Memory B cell (primary cell): ENCODE data around the gene AK3.

ENCODE experiments used
- ATAC-seq: fragments of 150-1000 bp; cut with Tn5 transposase; 2 replicates; pipeline ENCODE4 v1.10.0; 2021; ENCODE audit warnings: low read depth, mild to moderate bottlenecking, moderate library complexity
- DNase-seq, 2 donors: peaks; one replicate each; pipeline ENCODE4 v3.0.0; 2022; ENCODE audit warnings: low spot score in 2 of 2
- H3K27ac Mint-ChIP-seq: one replicate; pipeline ENCODE4 v1.8.0; 2022; ENCODE audit warnings: mild to moderate bottlenecking, moderate library complexity, mixed read lengths
- H3K27me3 Mint-ChIP-seq: one replicate; pipeline ENCODE4 v1.8.0; 2022; ENCODE audit warnings: mixed read lengths
- H3K36me3 Mint-ChIP-seq: one replicate; pipeline ENCODE4 v1.8.0; 2022; ENCODE audit warnings: mild to moderate bottlenecking, mixed read lengths
- H3K4me1 Mint-ChIP-seq: one replicate; pipeline ENCODE4 v1.8.0; 2022; ENCODE audit warnings: mixed read lengths
- H3K4me3 Mint-ChIP-seq: one replicate; pipeline ENCODE4 v1.8.0; 2022; ENCODE audit warnings: mild to moderate bottlenecking, moderate library complexity, mixed read lengths
- H3K9me3 Mint-ChIP-seq: one replicate; pipeline ENCODE4 v1.8.0; 2022; ENCODE audit warnings: mixed read lengths

The AK3 gene

GRCh38 chr9:4706971-4707622 is 33.9 kb downstream of the AK3 start:
- DNase-seq: no peak
- Mint-ChIP-seq H3K27me3 (no peaks in the 10 kb centered on the region), H3K4me1 (no peaks in the 10 kb centered on the region), H3K36me3 (peaks cover 14% of the 10 kb centered on the region), H3K9me3 (no peaks in the 10 kb centered on the region), H3K27ac (peak overlapping the region; percentile 58), H3K4me3 (no peak overlapping the region)
- no peak for ATAC-seq

- H3K27me3 Mint-ChIP-seq: no peaks in the 10 kb centered on the region
- ATAC-seq (no peak), DNase-seq (no peak)
- H3K4me1 Mint-ChIP-seq: no peaks in the 10 kb centered on the region
- H3K27ac Mint-ChIP-seq: peak overlapping the region; percentile 41
- peaks cover 13% of the 10 kb centered on the region for H3K36me3 Mint-ChIP-seq
- no peak overlapping the region for H3K4me3 Mint-ChIP-seq
- H3K9me3 Mint-ChIP-seq: no peaks in the 10 kb centered on the region
These were observed 35.0 kb downstream of the AK3 start for GRCh38 chr9:4706021-4706420.

- Mint-ChIP-seq H3K27ac (no peak overlapping the region), H3K36me3 (peaks cover 15% of the 10 kb centered on the region), H3K9me3 (no peaks in the 10 kb centered on the region), H3K4me1 (no peaks in the 10 kb centered on the region), H3K27me3 (no peaks in the 10 kb centered on the region), H3K4me3 (no peak overlapping the region)
- DNase-seq (no peak), ATAC-seq (no peak)
These were observed 36.9 kb downstream of the AK3 start for GRCh38 chr9:4704129-4704528.

- ATAC-seq: no peak
- H3K4me1 Mint-ChIP-seq: no peaks in the 10 kb centered on the region
- no peaks in the 10 kb centered on the region for H3K27me3 Mint-ChIP-seq
- no peak overlapping the region for H3K4me3 Mint-ChIP-seq
- peak overlapping the region; percentile 62 for H3K27ac Mint-ChIP-seq
- peaks cover 17% of the 10 kb centered on the region for H3K36me3 Mint-ChIP-seq
- no peaks in the 10 kb centered on the region for H3K9me3 Mint-ChIP-seq
- no peak for DNase-seq
These were observed 39.5 kb downstream of the AK3 start for GRCh38 chr9:4701526-4701925.

- no peaks in the 10 kb centered on the region for H3K9me3 Mint-ChIP-seq
- no peaks in the 10 kb centered on the region for H3K27me3 Mint-ChIP-seq
- peaks cover 15% of the 10 kb centered on the region for H3K36me3 Mint-ChIP-seq
- no peaks in the 10 kb centered on the region for H3K4me1 Mint-ChIP-seq
- ATAC-seq (no peak), DNase-seq (no peak)
- no peak overlapping the region for H3K4me3 Mint-ChIP-seq
- peak overlapping the region; percentile 62 for H3K27ac Mint-ChIP-seq
These were observed 40.1 kb downstream of the AK3 start for GRCh38 chr9:4700932-4701331.

- no peaks in the 10 kb centered on the region for H3K4me1 Mint-ChIP-seq
- H3K9me3 Mint-ChIP-seq: no peaks in the 10 kb centered on the region
- no peak overlapping the region for H3K4me3 Mint-ChIP-seq
- no peaks in the 10 kb centered on the region for H3K27me3 Mint-ChIP-seq
- DNase-seq (no peak), ATAC-seq (no peak)
- peaks cover 12% of the 10 kb centered on the region for H3K36me3 Mint-ChIP-seq
- no peak overlapping the region for H3K27ac Mint-ChIP-seq
These were observed 40.9 kb downstream of the AK3 start for GRCh38 chr9:4700091-4700490.

- H3K4me1 Mint-ChIP-seq: peaks cover 19% of the 10 kb centered on the region
- no peak for DNase-seq
- H3K27me3 Mint-ChIP-seq: no peaks in the 10 kb centered on the region
- no peaks in the 10 kb centered on the region for H3K9me3 Mint-ChIP-seq
- no peak for ATAC-seq
- H3K27ac Mint-ChIP-seq: no peak overlapping the region
- peaks cover 21% of the 10 kb centered on the region for H3K36me3 Mint-ChIP-seq
- no peak overlapping the region for H3K4me3 Mint-ChIP-seq
These were observed 49.2 kb downstream of the AK3 start for GRCh38 chr9:4691795-4692194.

GRCh38 chr9:4690144-4690543 is 50.9 kb downstream of the AK3 start:
- H3K27ac Mint-ChIP-seq: peak overlapping the region; percentile 32
- ATAC-seq: no peak
- H3K36me3 Mint-ChIP-seq: peaks cover 26% of the 10 kb centered on the region

GRCh38 chr9:4689687-4690104 is 51.3 kb downstream of the AK3 start:
- Mint-ChIP-seq H3K36me3 (peaks cover 30% of the 10 kb centered on the region), H3K9me3 (no peaks in the 10 kb centered on the region), H3K27ac (peak overlapping the region; percentile 32), H3K4me3 (no peak overlapping the region), H3K4me1 (peaks cover 25% of the 10 kb centered on the region), H3K27me3 (no peaks in the 10 kb centered on the region)
- DNase-seq: no peak
- no peak for ATAC-seq

More at GRCh38 chr9:4690144-4690543, 50.9 kb downstream of the AK3 start:
- no peaks in the 10 kb centered on the region for H3K27me3 Mint-ChIP-seq
- DNase-seq: no peak
- H3K4me1 Mint-ChIP-seq: peaks cover 23% of the 10 kb centered on the region
- no peaks in the 10 kb centered on the region for H3K9me3 Mint-ChIP-seq
- no peak overlapping the region for H3K4me3 Mint-ChIP-seq

- peaks cover 29% of the 10 kb centered on the region for H3K36me3 Mint-ChIP-seq
- DNase-seq (no peak), ATAC-seq (no peak)
- H3K4me3 Mint-ChIP-seq: no peak overlapping the region
- no peaks in the 10 kb centered on the region for H3K27me3 Mint-ChIP-seq
- H3K27ac Mint-ChIP-seq: no peak overlapping the region
- H3K9me3 Mint-ChIP-seq: no peaks in the 10 kb centered on the region
- H3K4me1 Mint-ChIP-seq: peaks cover 27% of the 10 kb centered on the region
These were observed 52.0 kb downstream of the AK3 start for GRCh38 chr9:4689021-4689420.

- Mint-ChIP-seq H3K4me3 (no peak overlapping the region), H3K9me3 (no peaks in the 10 kb centered on the region), H3K27ac (no peak overlapping the region), H3K36me3 (peaks cover 30% of the 10 kb centered on the region), H3K27me3 (no peaks in the 10 kb centered on the region), H3K4me1 (peaks cover 29% of the 10 kb centered on the region)
- no peak for DNase-seq
- ATAC-seq: no peak
These were observed 54.4 kb downstream of the AK3 start for GRCh38 chr9:4686584-4686983.

GRCh38 chr9:4686112-4686511 is 54.9 kb downstream of the AK3 start:
- DNase-seq (no peak), ATAC-seq (no peak)
- no peaks in the 10 kb centered on the region for H3K27me3 Mint-ChIP-seq
- H3K4me3 Mint-ChIP-seq: no peak overlapping the region
- H3K4me1 Mint-ChIP-seq: peaks cover 28% of the 10 kb centered on the region
- no peak overlapping the region for H3K27ac Mint-ChIP-seq
- no peaks in the 10 kb centered on the region for H3K9me3 Mint-ChIP-seq
- H3K36me3 Mint-ChIP-seq: peaks cover 27% of the 10 kb centered on the region

- Mint-ChIP-seq H3K4me3 (no peak overlapping the region), H3K4me1 (peaks cover 17% of the 10 kb centered on the region), H3K36me3 (peaks cover 19% of the 10 kb centered on the region), H3K27ac (no peak overlapping the region), H3K9me3 (no peaks in the 10 kb centered on the region), H3K27me3 (no peaks in the 10 kb centered on the region)
- DNase-seq (no peak), ATAC-seq (no peak)
These were observed 56.2 kb downstream of the AK3 start for GRCh38 chr9:4684820-4685219.

- Mint-ChIP-seq H3K4me1 (peaks cover 13% of the 10 kb centered on the region), H3K9me3 (no peaks in the 10 kb centered on the region), H3K4me3 (no peak overlapping the region), H3K27me3 (no peaks in the 10 kb centered on the region), H3K27ac (no peak overlapping the region), H3K36me3 (peaks cover 15% of the 10 kb centered on the region)
- ATAC-seq: no peak
- no peak for DNase-seq
These were observed 60.3 kb downstream of the AK3 start for GRCh38 chr9:4680750-4681149.

- Mint-ChIP-seq H3K4me1 (peaks cover 13% of the 10 kb centered on the region), H3K27me3 (peaks cover 1% of the 10 kb centered on the region), H3K27ac (no peak overlapping the region), H3K4me3 (no peak overlapping the region), H3K9me3 (no peaks in the 10 kb centered on the region), H3K36me3 (peaks cover 14% of the 10 kb centered on the region)
- DNase-seq (no peak), ATAC-seq (no peak)
These were observed 60.9 kb downstream of the AK3 start for GRCh38 chr9:4680173-4680525.
